ENCODE results near the gene EYS.

The EYS gene

GRCh38 chr6:64081453-64081852 lies 1625.6 kb downstream of the EYS start:
- in situ Hi-C loops (cut with HindIII; ENCODE audit: low sequenced_read_pairs), result no loop called here
- TF ChIP-seq CTCF (IDR thresholded peaks at IDR 0.05; ENCODE audit: low read depth, low read length), result no peak
- DNase-seq (ENCODE audit: low read depth, low spot score), result no peak
- H3K4me3 ChIP-seq (ENCODE audit: low read depth, low read length), result no peak overlapping the region

- no peak overlapping the region for H3K4me3 ChIP-seq (ENCODE audit: low read depth, low read length)
- DNase-seq (ENCODE audit: low read depth, low spot score), result no peak
Measured at GRCh38 chr6:64074981-64075380, 1632.0 kb downstream of the EYS start.

GRCh38 chr6:64072686-64073085 lies 1634.3 kb downstream of the EYS start:
- no peak for TF ChIP-seq CTCF (IDR thresholded peaks at IDR 0.05; ENCODE audit: low read depth, low read length)
- DNase-seq (ENCODE audit: low read depth, low spot score), result no peak
- in situ Hi-C loops (cut with HindIII; ENCODE audit: low sequenced_read_pairs), result no loop called here
- H3K4me3 ChIP-seq (ENCODE audit: low read depth, low read length), result no peak overlapping the region

More at GRCh38 chr6:64074981-64075380, 1632.0 kb downstream of the EYS start:
- in situ Hi-C loops (cut with HindIII; ENCODE audit: low sequenced_read_pairs), result no loop called here
- no peak for TF ChIP-seq CTCF (IDR thresholded peaks at IDR 0.05; ENCODE audit: low read depth, low read length)

GRCh38 chr6:64064919-64065318 lies 1642.1 kb downstream of the EYS start:
- in situ Hi-C loops (cut with HindIII; ENCODE audit: low sequenced_read_pairs), result no loop called here
- DNase-seq (ENCODE audit: low read depth, low spot score), result no peak
- no peak for TF ChIP-seq CTCF (IDR thresholded peaks at IDR 0.05; ENCODE audit: low read depth, low read length)
- no peak overlapping the region for H3K4me3 ChIP-seq (ENCODE audit: low read depth, low read length)

GRCh38 chr6:64062960-64063683 lies 1643.9 kb downstream of the EYS start:
- in situ Hi-C loops (cut with HindIII; ENCODE audit: low sequenced_read_pairs), result no loop called here
- no peak for TF ChIP-seq CTCF (IDR thresholded peaks at IDR 0.05; ENCODE audit: low read depth, low read length)
- no peak for DNase-seq (ENCODE audit: low read depth, low spot score)
- H3K4me3 ChIP-seq (ENCODE audit: low read depth, low read length), result no peak overlapping the region

GRCh38 chr6:64054861-64055260 lies 1652.2 kb downstream of the EYS start:
- in situ Hi-C loops (cut with HindIII; ENCODE audit: low sequenced_read_pairs), result no loop called here
- DNase-seq (ENCODE audit: low read depth, low spot score), result no peak
- H3K4me3 ChIP-seq (ENCODE audit: low read depth, low read length), result no peak overlapping the region
- no peak for TF ChIP-seq CTCF (IDR thresholded peaks at IDR 0.05; ENCODE audit: low read depth, low read length)
